Measurements from ENCODE around the gene SNTG2.

- no peak for TF ChIP-seq CTCF (IDR thresholded peaks at IDR 0.05)
- TF ChIP-seq POLR2A (IDR thresholded peaks at IDR 0.05): no peak
- TF ChIP-seq EP300 (IDR thresholded peaks at IDR 0.05): no peak
These were observed 402.5 kb downstream of the SNTG2 start for GRCh38 chr2:1353124-1353523.
